Activated naive CD8-positive, alpha-beta T cell treated with anti-CD3 and anti-CD28 coated beads, Interleukin-2, amount 50 U/mL, for 24 hours (primary cell): Measurements from ENCODE around the gene NPFF.

ENCODE experiments used
- ATAC-seq: fragments of 150-1000 bp; cut with Tn5 transposase; one replicate; pipeline ENCODE4 v1.10.0; 2021
- DNase-seq: peaks from one replicate; pipeline ENCODE4 v3.0.0; 2021
- H3K27ac Mint-ChIP-seq: one replicate; pipeline ENCODE4 v1.8.0; 2021; ENCODE audit warnings: mild to moderate bottlenecking, mixed read lengths
- H3K27me3 Mint-ChIP-seq: one replicate; pipeline ENCODE4 v1.8.0; 2021; ENCODE audit warnings: mixed read lengths
- H3K36me3 Mint-ChIP-seq: one replicate; pipeline ENCODE4 v1.8.0; 2021; ENCODE audit warnings: low read depth, mixed read lengths
- H3K4me1 Mint-ChIP-seq: one replicate; pipeline ENCODE4 v1.8.0; 2021; ENCODE audit warnings: mixed read lengths
- H3K4me3 Mint-ChIP-seq: one replicate; pipeline ENCODE4 v1.8.0; 2021; ENCODE audit warnings: mild to moderate bottlenecking, moderate library complexity, mixed read lengths
- H3K9me3 Mint-ChIP-seq: one replicate; pipeline ENCODE4 v1.8.0; 2021; ENCODE audit warnings: mixed read lengths

The NPFF gene

DNA sequence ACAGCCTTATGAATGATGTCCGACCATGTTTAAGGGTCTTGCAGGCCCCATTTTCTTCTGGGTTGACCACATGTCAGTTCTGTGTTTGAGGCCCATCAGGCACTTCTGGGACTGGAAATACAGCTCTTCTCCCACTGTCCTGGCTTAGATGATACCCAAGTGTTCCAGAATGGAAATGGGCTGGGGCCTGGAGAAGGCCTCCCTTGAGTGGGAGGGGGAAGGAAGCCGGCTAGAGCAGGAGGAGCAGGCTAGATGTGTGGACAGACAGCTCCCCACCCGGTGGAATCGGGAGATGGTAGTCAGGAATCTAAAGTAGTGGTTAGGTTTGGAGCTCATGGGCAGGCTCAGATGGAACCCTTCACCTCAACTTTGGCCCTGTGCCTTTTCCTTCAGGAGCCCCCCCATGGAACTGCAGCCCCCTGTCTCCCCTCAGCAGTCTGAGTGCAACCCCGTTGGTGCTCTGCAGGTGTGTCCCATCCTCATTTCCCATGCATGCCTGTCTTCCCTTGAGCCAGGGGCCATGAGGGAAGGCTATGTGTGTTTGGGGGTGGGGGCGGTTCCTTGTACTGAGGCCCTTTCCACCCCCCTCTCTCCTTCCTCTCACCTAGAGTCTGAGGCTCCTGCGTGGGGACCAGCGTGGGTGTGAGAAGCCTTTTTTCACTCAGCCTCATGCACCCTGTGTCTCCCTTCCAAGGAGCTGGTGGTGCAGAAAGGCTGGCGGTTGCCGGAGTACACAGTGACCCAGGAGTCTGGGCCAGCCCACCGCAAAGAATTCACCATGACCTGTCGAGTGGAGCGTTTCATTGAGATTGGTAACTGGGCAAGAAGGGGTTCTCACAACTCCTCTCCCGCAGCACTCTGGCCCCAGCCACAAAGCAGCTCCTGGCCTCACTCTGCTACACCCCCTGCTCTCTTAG is 3.0 kb downstream of the NPFF start:
- Mint-ChIP-seq H3K27ac (no peak overlapping the region), H3K9me3 (no peaks in the 10 kb centered on the region), H3K4me1 (peaks cover 26% of the 10 kb centered on the region), H3K36me3 (peaks cover 7% of the 10 kb centered on the region), H3K27me3 (peaks cover 1% of the 10 kb centered on the region), H3K4me3 (no peak overlapping the region)
- DNase-seq (no peak), ATAC-seq (no peak)

DNA sequence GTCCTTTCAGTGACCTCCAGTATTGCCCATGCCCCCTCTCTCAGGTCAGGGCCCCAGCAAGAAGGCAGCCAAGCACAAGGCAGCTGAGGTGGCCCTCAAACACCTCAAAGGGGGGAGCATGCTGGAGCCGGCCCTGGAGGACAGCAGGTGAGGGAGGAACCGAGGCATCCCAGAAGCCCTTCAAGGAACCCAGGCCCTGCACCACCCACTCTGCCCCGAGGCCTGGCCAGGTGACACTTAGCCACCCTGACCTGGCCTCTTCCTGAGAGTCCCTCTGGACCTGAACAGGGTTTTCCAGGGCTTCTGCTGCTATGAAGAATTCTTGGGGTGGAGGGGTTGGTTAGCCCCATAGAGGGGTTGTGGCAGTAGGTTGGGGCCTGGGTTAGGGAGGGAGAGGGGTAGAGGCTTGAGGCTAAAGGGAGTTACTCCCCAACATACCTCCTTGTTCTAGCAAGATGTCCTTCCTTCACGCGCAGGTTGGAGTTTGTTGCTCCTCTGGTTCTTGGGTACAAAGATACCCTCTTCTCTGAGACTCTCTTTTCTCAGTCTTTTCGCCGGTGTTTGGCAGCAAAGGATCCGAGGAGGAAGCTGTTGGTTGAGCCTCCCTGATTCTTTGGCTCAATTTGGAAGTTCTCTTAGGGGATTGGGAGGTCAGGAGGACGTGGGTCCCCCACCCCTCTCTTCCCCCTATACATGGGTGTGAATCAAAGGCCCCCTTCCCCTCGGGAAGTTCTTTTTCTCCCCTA is 4.1 kb downstream of the NPFF start:
- Mint-ChIP-seq H3K4me3 (peak overlapping the region; percentile 88), H3K27me3 (peaks cover 1% of the 10 kb centered on the region), H3K27ac (no peak overlapping the region), H3K9me3 (no peaks in the 10 kb centered on the region), H3K4me1 (peaks cover 32% of the 10 kb centered on the region), H3K36me3 (peaks cover 7% of the 10 kb centered on the region)
- DNase-seq (no peak), ATAC-seq (no peak)

DNA sequence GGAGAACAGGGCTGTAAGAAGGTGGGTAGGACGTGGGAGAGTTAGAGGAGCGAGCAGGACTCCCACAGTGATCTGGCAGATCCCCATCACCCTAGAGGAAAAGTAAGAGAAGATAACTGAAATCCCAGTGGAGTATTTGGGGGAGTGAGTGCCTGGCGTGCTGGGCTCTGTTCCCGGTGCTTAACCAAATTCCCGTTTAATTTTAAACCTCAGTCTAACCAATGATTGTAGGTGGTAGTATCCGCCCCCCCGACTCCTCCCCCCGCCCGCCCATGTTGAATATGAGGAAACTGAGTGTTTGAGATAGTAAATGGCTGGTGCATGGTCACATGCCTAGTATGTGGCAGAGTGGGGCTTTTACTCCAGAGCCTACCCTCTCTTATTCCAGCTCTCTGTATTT is 5.0 kb downstream of the NPFF start:
- Mint-ChIP-seq H3K36me3 (peaks cover 7% of the 10 kb centered on the region), H3K4me3 (peak overlapping the region; percentile 88), H3K27ac (peak overlapping the region; percentile 90), H3K4me1 (peaks cover 36% of the 10 kb centered on the region), H3K9me3 (no peaks in the 10 kb centered on the region), H3K27me3 (peaks cover 1% of the 10 kb centered on the region)
- no peak for DNase-seq
- ATAC-seq: no peak

DNA sequence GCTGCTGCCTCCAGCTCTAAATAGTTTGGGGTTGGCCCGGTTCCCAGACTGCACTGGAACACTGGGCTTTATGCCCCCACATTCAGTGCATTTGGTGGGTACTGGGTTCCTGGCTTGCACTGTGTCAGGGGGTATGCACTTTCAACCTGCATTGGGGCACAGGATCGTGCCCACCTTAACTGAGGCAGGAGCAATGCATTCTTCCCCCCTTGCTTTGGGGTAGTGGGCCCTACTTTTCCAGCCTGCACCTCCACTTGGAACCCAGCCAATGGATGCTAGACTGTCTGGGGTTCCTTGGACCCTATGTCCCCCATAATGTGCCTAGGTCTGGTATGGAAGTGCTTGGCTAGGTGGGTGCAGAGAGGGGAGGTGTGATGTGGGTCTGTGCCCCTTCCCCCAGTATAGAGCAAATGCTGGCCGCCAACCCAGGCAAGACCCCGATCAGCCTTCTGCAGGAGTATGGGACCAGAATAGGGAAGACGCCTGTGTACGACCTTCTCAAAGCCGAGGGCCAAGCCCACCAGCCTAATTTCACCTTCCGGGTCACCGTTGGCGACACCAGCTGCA is 5.6 kb downstream of the NPFF start:
- no peaks in the 10 kb centered on the region for H3K9me3 Mint-ChIP-seq
- H3K36me3 Mint-ChIP-seq: peaks cover 7% of the 10 kb centered on the region
- DNase-seq (no peak), ATAC-seq (no peak)
- H3K27ac Mint-ChIP-seq: peak overlapping the region; percentile 90
- peaks cover 37% of the 10 kb centered on the region for H3K4me1 Mint-ChIP-seq
- peaks cover 1% of the 10 kb centered on the region for H3K27me3 Mint-ChIP-seq
- peak overlapping the region; percentile 88 for H3K4me3 Mint-ChIP-seq

DNA sequence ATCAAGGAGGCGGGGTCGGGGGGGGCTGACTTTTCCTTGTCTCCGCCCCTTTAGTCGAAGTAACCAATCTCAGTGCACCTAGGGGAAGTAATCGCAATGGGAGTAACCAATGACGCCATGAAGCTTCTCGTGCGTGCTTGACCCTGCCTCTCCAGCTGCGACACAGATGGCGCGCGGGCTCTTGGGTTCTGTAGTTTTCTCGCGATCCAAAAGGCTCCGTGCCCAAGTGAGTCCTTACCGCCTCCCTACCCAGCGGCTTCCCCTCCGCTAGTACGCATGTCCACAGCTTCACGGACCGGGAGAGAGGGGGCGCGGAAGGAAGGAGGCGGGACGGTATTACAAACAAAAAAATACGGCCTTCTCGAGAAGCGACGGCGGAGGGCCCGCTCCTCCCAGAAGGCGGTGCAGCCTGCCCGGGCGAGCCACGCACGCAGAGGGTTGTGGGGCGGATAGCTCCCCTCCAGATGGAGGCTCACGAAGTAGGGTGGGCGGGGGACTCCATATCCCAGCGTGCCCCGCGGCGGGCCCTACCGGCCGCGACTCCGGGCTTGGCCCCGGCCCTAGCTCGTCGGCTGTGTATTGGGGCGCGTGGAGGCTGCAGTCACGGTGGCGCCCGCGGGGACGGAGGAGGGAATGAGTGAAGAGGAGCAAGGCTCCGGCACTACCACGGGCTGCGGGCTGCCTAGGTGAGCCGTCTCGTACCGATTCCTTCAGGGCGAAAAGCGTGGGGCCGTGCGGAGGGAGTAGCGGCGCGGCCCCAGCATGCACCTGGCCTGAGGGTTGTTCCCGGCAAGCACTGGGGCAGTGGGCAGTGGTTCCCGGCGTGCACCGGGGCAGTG is 6.3 kb downstream of the NPFF start, which contains the start of gene TARBP2:
TSS of gene TARBP2 (plus strand) at position 508 of the 839 bp plus-strand sequence. CDS start at position 634, 126 bp downstream.
- Mint-ChIP-seq H3K27me3 (peaks cover 1% of the 10 kb centered on the region), H3K36me3 (peaks cover 7% of the 10 kb centered on the region), H3K4me3 (peak within 1 kb of the TSS; percentile 88), H3K27ac (peak within 1 kb of the TSS; percentile 90), H3K9me3 (no peaks in the 10 kb centered on the region), H3K4me1 (peaks cover 37% of the 10 kb centered on the region)
- DNase-seq (peak; percentile 92), ATAC-seq (peak; percentile 84)

DNA sequence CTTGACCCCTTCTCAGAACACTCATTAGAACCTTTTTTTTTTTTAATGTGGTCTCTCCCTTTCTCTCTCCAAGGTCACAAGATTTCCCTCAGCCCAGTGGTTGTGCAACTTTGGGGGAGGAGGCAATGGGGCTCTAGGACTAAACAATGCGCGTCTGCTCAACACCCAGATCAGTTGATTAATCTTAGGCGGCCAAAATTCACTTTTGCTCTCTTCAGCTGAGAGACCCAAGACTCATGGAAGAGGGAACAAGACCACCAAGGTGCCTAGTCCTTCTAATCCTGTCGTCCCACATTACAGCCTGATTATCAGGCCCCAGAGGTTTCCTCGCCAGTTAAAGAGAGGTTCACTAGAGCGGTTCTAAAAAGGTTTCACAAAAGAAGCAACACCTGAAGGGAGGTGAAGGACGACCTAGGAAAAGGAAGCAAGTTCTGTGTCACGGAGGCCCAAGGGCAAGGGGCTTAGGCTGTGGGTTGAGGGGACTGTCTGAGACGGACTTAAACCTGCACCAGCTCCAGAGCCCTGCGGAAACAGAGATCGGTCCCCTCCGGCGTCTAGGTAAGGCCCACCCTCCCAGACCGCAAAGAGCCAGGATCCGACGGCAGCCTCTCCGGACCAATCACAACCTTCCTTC is 7.0 kb downstream of the NPFF start:
- H3K4me1 Mint-ChIP-seq: peaks cover 37% of the 10 kb centered on the region

DNA sequence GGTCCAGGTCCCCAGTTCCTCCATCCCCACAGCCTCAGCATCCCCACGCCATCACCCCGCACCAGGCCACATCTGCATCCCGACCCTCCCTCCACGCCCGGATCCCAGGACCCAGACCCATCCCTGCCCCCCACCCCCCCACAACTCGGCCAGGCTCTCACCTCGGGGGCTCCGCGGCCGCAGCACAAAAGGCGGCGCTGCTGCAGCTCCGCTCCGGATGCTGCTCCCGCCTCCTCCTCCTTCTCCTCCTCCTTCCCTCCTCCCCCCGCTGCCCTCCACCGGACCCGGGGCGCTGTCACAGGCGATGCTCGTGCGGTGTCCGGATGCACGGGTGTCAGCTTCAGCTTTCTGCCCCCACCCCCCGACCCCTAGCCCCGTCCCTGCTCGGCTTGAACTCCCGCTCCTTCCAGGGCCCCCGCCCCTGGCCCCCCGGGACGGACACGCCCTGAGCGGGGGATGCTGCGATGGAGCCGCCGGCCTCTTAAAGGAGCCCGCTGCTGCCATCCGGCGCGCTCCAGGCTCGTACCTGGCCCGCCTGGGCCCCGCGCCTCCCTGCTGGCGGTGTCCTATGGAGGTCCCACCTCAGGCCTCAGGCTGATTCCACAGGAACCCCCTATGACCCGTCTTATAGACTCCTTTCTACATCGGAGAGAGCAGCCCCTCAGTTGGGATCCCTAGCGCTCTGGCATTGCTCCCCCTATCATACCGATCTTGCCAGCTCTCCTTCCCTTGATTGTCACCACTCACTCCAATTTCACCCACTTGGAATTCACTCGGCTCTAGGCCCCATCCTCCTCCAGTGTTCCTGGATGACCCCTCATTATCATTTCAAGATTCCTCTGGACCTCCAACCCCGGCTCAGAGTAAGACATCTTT is 7.8 kb downstream of the NPFF start, which contains the start of gene MAP3K12:
TSS of gene MAP3K12 (minus strand) at position 193 of the 876 bp plus-strand sequence. CDS start 12,067 bp downstream, outside the sequence.
- Mint-ChIP-seq H3K36me3 (no peaks in the 10 kb centered on the region), H3K9me3 (no peaks in the 10 kb centered on the region), H3K4me1 (peaks cover 37% of the 10 kb centered on the region), H3K4me3 (peak within 1 kb of the TSS; percentile 88), H3K27me3 (peaks cover 1% of the 10 kb centered on the region), H3K27ac (peak within 1 kb of the TSS; percentile 90)
- DNase-seq (peak; percentile 68), ATAC-seq (no peak)

More for the DNA sequence above, 7.0 kb downstream of the NPFF start:
- Mint-ChIP-seq H3K27ac (peak overlapping the region; percentile 90), H3K36me3 (peaks cover 2% of the 10 kb centered on the region), H3K9me3 (no peaks in the 10 kb centered on the region), H3K27me3 (peaks cover 1% of the 10 kb centered on the region), H3K4me3 (peak overlapping the region; percentile 88)
- DNase-seq (no peak), ATAC-seq (no peak)

DNA sequence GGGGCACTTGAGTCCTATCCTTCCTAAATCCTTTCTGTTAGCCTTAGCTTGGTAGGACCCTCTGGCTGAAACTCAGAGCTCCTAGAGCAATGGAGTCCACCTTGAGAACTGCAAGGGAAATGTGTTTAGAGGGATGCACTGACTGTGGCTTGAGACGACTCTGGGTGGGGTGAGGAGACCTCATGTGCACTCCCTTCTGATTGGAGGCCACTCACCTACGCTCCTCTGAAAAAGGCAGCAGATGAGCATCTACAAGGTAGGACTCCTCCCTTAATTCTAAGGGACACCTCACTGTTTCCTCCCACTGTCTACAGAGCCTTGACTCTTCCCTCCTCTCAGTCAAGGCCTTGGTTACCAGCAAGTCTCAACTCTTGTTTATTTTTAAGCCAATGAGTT is 9.1 kb downstream of the NPFF start:
- ATAC-seq (no peak), DNase-seq (no peak)
- Mint-ChIP-seq H3K9me3 (no peaks in the 10 kb centered on the region), H3K36me3 (no peaks in the 10 kb centered on the region), H3K4me3 (peak overlapping the region; percentile 88), H3K4me1 (peaks cover 49% of the 10 kb centered on the region), H3K27me3 (peaks cover 1% of the 10 kb centered on the region), H3K27ac (peak overlapping the region; percentile 44)

DNA sequence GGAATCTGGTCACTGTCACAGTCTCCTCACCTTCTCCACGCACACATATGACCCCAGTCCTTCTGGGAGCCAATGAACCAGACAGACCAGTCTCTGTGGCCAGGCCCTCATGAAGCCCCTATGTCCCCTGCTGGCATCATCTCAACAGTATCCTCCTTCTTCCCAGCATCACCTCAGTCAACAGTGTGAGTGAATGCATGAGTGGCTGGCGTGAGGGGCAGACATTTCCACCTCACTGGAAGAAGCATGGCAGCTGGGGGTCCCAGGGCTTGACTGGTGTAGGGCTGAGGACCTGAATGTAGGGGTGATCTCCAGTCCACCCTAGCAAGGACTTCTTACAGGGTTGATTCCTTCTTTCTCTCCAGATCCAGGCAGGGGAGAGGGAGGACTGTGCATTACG is 9.8 kb downstream of the NPFF start:
- no peak for ATAC-seq
- Mint-ChIP-seq H3K36me3 (no peaks in the 10 kb centered on the region), H3K27me3 (peaks cover 1% of the 10 kb centered on the region), H3K4me1 (peaks cover 49% of the 10 kb centered on the region), H3K27ac (peak overlapping the region; percentile 21), H3K4me3 (peak overlapping the region; percentile 88), H3K9me3 (no peaks in the 10 kb centered on the region)
- no peak for DNase-seq

DNA sequence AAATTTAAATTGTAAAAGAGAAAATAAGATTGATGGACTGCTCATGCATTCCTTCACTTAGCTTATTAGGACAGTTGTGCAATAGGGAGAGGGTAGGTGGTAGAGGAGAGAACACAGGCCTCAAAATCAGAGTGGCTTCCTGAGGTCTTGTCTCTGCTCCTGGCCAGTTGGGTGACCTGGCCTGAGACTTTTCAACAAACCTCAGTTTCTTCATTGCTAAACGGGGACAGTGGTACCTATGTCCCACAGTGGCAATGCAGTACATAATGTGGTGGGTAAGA is 10.6 kb downstream of the NPFF start:
- H3K27ac Mint-ChIP-seq: no peak overlapping the region
- DNase-seq (no peak), ATAC-seq (no peak)
- no peak overlapping the region for H3K4me3 Mint-ChIP-seq
- H3K4me1 Mint-ChIP-seq: peaks cover 48% of the 10 kb centered on the region
- no peaks in the 10 kb centered on the region for H3K36me3 Mint-ChIP-seq
- H3K9me3 Mint-ChIP-seq: no peaks in the 10 kb centered on the region
- peaks cover 1% of the 10 kb centered on the region for H3K27me3 Mint-ChIP-seq

DNA sequence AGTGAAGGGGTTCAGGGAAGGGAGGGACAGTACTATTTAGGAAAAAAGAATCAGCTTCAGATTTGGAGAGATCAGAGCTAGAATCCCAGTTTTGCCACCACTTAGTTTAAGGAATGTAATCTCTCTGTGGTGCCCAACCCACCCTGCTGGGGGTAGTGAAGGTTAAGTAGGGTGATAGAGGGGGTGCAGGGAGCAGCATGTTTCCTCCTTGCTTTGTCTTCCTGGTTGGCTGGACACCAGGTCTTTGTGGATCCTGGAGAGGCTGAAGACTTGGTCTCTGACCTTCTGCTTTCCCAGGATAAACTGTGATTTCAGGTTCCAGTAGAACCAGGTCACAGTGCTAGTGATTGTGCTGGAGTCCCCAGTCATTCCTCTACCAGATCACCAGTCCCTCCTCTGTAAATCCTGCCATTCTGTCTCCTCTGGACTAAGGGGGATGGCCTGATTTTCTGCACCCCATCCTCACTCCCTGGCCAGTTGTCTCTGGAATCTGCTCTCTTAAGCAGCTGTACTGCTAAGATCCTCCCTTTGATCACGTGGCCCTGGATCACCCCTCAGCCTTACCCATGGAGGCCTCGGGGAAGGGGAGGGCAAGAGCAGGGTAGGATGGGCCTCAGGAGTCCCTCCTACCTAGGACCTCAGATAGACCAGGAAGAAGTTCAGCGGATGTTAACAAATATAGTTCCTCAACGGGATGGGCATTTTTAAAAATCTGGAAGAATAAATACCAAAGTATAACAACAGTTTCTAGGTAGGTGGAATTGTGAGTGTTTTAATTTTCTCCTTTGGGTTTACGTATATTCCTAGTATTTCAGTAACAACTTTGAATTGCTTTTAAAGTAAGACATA is 11.2 kb downstream of the NPFF start:
- peaks cover 1% of the 10 kb centered on the region for H3K27me3 Mint-ChIP-seq
- H3K27ac Mint-ChIP-seq: no peak overlapping the region
- peaks cover 48% of the 10 kb centered on the region for H3K4me1 Mint-ChIP-seq
- ATAC-seq (no peak), DNase-seq (no peak)
- no peaks in the 10 kb centered on the region for H3K9me3 Mint-ChIP-seq
- no peaks in the 10 kb centered on the region for H3K36me3 Mint-ChIP-seq
- H3K4me3 Mint-ChIP-seq: no peak overlapping the region

DNA sequence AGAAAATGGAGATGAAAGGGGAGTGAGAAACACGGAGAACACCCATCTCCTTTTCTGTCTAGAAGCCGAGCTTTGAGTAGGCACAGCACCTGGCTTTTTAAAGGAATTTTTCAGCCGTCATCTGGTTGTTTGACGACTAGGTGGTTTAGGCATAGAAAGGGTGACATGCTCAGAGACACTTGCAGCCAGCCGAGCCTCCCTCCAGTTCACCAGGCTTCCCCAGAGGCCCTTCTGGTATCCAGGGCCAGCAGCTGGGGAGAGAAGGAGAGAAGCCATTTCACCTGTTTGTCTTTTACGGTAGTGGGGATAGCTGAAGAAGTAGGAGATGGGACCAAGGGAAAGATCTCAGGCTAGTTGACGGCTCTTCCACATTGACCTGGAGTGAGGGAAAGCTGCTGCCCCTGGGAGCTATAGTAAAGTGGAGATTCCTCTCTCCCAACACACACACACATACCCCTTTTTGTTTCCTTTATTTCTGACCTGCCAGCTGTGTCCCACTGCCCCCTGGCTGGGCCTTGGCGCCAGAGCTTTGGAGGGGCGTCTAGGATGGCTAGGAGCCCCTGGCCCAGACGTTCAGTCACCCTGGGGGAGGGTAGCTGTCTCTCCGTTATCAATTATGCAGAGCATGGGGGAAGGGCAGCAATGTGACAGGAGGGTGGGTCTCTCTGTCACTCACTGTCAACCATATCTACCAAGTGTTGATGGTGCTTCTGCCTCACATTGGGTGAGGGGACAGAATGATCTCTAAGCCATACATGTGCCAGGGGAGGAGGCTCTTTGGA is 13.5 kb downstream of the NPFF start:
- H3K36me3 Mint-ChIP-seq: no peaks in the 10 kb centered on the region
- H3K9me3 Mint-ChIP-seq: no peaks in the 10 kb centered on the region
- no peak for DNase-seq
- peak overlapping the region; percentile 87 for H3K4me3 Mint-ChIP-seq
- peaks cover 35% of the 10 kb centered on the region for H3K4me1 Mint-ChIP-seq
- H3K27ac Mint-ChIP-seq: peak overlapping the region; percentile 82
- no peak for ATAC-seq
- no peaks in the 10 kb centered on the region for H3K27me3 Mint-ChIP-seq
